ENCODE results near the gene DNAAF5.
A peak's percentile ranks its signal among the peaks of the same experiment; 100 is the strongest.

Gene DNAAF5

DNA sequence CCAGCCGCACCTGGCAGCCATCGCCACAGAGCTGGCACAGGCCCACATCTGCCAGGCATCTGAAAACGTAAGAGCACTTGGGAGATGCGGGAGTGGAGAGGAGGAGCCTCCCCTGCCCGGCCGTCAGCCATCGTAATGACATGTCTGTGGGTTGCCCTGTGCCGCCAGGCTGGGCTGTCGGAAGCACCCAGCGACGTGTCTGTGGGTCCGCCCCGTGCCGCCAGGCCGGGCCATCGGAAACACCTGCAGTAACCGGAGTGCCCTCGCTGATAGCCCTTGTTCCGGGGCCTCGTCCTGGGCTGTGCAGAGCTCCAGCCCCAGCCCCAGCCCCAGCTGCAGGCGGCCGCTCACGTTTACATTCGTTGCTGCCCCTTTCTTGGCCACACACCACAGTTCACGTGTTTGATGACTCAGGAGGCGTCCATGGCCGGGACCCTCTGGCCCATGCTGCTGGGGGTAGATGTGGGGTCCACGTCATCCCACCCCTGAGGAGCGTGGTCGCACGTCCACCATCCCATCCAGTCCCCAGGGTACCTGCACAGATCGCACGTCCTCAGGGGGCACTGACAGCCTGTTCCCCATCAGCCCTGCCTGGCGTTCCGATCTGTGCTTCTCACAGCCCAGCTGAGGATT, 30.5 kb downstream of the DNAAF5 start:
- no peak for DNase-seq
- in situ Hi-C loops (cut with HindIII; ENCODE audit: low pct_ligation_motif_present, low pct_unique_long_range_greater_than_20kb, low sequenced_read_pairs), result no loop called here

- DNase-seq, result no peak
- in situ Hi-C loops (cut with HindIII; ENCODE audit: low pct_ligation_motif_present, low pct_unique_long_range_greater_than_20kb, low sequenced_read_pairs), result no loop called here
These were observed 31.3 kb downstream of the DNAAF5 start for GRCh38 chr7:757741-758163.

- DNase-seq, result no peak
- in situ Hi-C loops (cut with HindIII; ENCODE audit: low pct_ligation_motif_present, low pct_unique_long_range_greater_than_20kb, low sequenced_read_pairs), result no loop called here
These were observed 33.1 kb downstream of the DNAAF5 start for GRCh38 chr7:759569-759968.

- DNase-seq, result no peak
- in situ Hi-C loops (cut with HindIII; ENCODE audit: low pct_ligation_motif_present, low pct_unique_long_range_greater_than_20kb, low sequenced_read_pairs), result no loop called here
These were observed 33.5 kb downstream of the DNAAF5 start for GRCh38 chr7:760006-760405.

- no peak for DNase-seq
- in situ Hi-C loops (cut with HindIII; ENCODE audit: low pct_ligation_motif_present, low pct_unique_long_range_greater_than_20kb, low sequenced_read_pairs), result no loop called here
These were observed 34.6 kb downstream of the DNAAF5 start for GRCh38 chr7:761101-761500.

DNA sequence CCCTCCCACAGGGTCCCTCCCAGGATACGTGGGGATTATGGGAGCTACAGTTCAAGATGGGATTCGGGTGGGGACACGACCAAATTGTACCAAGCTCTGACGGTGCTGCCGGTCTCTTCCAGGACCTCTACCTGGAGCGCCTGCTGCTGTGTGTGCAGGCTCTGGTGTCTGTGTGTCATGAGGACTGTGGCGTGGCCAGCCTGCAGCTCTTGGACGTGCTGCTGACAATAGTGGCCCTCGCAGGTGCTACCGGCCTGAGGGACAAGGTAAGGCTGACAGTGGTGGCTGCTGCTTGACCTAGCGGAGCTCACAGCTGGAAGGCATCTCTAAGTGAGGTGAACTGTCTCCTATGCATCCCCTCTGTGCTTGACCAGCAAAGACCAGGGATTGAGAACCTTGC, 35.1 kb downstream of the DNAAF5 start:
- DNase-seq, result no peak
- in situ Hi-C loops (cut with HindIII; ENCODE audit: low pct_ligation_motif_present, low pct_unique_long_range_greater_than_20kb, low sequenced_read_pairs), result no loop called here

DNA sequence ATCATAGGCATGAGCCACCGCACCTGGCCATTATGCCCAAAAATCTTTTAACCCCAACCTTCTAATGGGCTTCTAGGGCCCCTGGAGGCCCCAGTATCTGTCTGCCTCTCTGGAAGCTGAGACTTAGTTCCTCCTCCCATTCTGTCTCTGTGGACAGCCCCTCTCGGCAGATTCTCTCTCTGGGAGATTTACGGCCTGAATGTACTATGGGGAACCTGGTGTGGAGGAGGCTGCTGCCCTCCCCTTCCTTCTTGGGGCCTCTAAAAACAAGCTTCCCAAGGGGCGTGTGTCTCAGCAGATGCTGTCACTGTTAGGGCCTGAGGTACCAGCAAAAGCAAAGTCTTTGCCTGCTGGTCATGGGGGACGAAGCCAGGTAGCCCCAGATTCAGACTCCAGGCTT, 36.4 kb downstream of the DNAAF5 start:
- DNase-seq, result no peak
- in situ Hi-C loops (cut with HindIII; ENCODE audit: low pct_ligation_motif_present, low pct_unique_long_range_greater_than_20kb, low sequenced_read_pairs), result no loop called here

- DNase-seq, result no peak
- in situ Hi-C loops (cut with HindIII; ENCODE audit: low pct_ligation_motif_present, low pct_unique_long_range_greater_than_20kb, low sequenced_read_pairs), result no loop called here
These were observed 37.3 kb downstream of the DNAAF5 start for GRCh38 chr7:763762-764161.

GRCh38 chr7:765383-765782, 38.9 kb downstream of the DNAAF5 start:
- in situ Hi-C loops (cut with HindIII; ENCODE audit: low pct_ligation_motif_present, low pct_unique_long_range_greater_than_20kb, low sequenced_read_pairs), result no loop called here
- DNase-seq, result no peak

DNA sequence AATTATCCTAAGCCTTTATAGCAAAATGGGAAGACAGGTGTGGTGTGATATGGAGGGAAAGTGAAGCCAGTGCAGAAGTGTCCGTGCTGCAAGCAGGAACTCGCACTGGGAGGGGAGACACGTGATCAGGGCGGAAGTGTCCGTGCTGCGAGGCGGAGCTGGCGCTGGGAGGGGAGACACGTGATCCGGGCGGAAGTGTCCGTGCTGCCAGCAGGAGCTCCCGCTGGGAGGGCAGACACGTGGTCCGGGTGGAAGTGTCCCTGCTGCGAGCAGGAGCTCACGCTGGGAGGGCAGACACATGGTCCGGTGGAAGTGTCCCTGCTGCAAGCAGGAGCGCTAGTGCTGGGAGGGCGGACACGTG, 41.1 kb downstream of the DNAAF5 start:
- in situ Hi-C loops (cut with HindIII; ENCODE audit: low pct_ligation_motif_present, low pct_unique_long_range_greater_than_20kb, low sequenced_read_pairs), result no loop called here
- peak; percentile 96 for DNase-seq

GRCh38 chr7:767941-768731, 41.6 kb downstream of the DNAAF5 start:
- in situ Hi-C loops (cut with HindIII; ENCODE audit: low pct_ligation_motif_present, low pct_unique_long_range_greater_than_20kb, low sequenced_read_pairs), result no loop called here
- DNase-seq, result peak; percentile 100

DNA sequence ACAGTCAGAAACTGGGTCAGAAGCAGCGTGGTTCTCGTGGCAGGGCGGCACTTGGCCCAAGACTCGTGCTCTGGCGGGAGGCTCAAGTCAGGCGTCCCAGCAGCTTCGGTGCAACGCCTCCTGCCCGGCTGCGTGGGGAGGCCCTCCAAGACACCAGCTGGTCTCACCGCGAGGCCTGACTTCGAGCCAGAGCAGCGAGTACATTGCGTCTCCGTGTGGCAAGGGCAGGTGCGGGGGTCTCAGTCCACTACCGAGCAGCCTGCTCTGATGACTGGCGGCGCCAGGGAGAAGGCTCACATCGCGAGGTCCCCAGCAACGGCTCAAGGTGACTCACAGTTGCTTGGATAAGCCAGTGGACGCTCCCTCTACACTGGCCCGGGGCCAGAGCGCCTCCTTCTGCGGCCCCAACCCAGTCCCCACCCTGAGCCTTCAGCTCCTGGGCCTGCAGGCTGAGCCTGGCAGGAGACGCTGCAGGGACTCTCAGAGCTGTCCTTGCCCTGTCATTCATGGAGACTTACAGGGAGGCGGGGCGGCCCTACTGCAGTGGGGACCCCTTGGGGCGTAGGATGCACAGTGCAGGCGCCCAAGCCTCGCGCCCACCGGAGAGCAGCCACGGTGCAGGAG, 42.5 kb downstream of the DNAAF5 start:
- in situ Hi-C loops (cut with HindIII; ENCODE audit: low pct_ligation_motif_present, low pct_unique_long_range_greater_than_20kb, low sequenced_read_pairs), result no loop called here
- DNase-seq, result peak; percentile 33

GRCh38 chr7:770336-770735, 43.8 kb downstream of the DNAAF5 start:
- in situ Hi-C loops (cut with HindIII; ENCODE audit: low pct_ligation_motif_present, low pct_unique_long_range_greater_than_20kb, low sequenced_read_pairs), result no loop called here
- no peak for DNase-seq

DNA sequence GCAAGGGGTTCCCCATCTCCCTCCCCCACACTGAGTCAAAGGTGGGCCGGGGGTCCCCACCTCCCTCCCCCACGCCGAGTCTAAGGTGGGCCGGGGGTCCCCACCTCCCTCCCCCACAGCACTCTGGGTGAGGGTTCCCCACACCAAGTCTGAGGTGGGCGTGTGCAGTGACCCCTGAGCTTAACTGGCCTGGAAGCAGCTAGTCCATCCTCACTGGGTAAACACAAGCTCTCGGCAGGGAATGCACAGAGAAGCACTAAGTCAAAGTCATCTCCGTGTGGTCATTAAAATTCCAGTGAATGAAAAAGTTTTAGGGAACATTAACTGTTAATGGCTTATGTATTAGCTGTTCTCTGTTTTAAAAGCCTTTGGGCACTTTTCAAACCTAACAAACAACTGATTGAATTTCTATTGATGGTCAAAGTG, 44.3 kb downstream of the DNAAF5 start:
- in situ Hi-C loops (cut with HindIII; ENCODE audit: low pct_ligation_motif_present, low pct_unique_long_range_greater_than_20kb, low sequenced_read_pairs), result no loop called here

DNA sequence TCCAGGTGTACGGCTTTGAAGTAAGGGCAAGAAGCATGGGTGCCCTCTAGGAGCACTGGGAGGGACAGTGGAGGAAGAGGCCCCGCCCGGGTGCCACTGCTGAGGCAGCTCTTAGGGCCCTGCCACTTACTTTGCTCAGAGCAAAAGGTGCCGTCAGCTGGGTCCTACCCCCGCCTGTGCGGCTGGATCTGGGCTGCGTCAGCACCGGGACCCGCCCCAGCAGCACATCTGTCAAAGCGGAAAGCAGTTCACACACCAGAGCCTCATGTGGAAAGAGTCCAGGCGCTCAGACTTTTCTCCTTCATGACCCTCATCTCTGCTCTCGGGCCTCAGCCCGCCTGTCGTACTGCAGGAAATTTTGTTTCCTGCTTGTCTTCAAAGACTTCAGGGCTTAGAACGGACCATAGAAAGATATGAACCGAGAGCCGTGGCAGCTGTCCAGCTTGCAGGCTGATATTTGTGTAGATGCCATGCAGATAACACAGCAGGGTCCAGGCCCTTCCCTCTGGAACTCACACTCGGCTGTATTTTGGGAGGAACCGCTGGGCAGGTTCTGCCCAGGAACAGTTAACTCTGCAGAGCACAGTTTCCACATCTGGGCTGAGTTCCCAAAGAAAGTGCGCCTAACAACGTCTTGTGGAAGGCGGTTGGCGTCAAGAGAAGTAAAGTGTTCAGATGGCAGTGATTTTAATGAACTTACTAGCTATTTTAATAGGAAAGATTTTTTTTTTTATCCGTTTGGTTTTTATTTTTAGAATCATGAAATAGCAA, 44.9 kb downstream of the DNAAF5 start:
- in situ Hi-C loops (cut with HindIII; ENCODE audit: low pct_ligation_motif_present, low pct_unique_long_range_greater_than_20kb, low sequenced_read_pairs), result no loop called here

More for the DNA sequence above, 44.3 kb downstream of the DNAAF5 start:
- DNase-seq, result peak; percentile 69

DNA sequence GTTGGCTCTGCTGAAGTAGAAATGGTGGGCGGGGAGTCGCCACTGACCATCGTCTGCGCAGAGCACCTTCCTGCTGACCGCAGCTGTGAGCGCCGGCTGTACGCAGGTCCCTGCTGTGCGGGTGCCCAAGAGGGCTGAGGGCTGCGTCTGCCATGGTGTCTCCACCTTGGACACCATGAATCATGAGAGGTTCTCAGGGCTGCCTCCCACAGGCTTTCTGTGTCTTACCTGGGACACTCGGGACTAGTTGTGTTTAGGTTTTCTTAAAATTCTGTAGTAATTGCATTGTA, 45.5 kb downstream of the DNAAF5 start:
- in situ Hi-C loops (cut with HindIII; ENCODE audit: low pct_ligation_motif_present, low pct_unique_long_range_greater_than_20kb, low sequenced_read_pairs), result no loop called here
- no peak for DNase-seq

More for the DNA sequence above, 44.9 kb downstream of the DNAAF5 start:
- no peak for DNase-seq

DNA sequence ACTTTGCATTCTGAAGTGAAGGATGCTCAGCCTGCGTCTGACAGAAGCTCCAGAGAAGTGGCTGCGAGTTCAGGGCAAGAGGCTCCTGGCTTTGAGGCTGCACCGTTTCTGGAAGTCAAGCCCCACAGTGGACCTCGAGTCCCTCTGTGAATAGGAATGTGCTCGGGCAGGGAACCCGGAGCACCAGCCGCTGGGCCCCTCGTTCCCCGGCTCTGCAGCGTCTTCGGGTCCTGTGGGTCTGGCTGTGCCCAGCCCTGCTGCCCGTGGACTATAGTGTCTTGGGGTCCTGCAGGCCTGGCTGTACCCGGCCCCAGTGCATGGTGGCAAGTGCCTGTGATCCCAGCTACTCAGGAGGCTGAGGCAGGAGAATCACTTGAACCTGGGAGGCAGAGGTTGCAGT, 45.9 kb downstream of the DNAAF5 start:
- in situ Hi-C loops (cut with HindIII; ENCODE audit: low pct_ligation_motif_present, low pct_unique_long_range_greater_than_20kb, low sequenced_read_pairs), result no loop called here
- no peak for DNase-seq

- in situ Hi-C loops (cut with HindIII; ENCODE audit: low pct_ligation_motif_present, low pct_unique_long_range_greater_than_20kb, low sequenced_read_pairs), result no loop called here
- no peak for DNase-seq
These were observed 46.5 kb downstream of the DNAAF5 start for GRCh38 chr7:772861-773621.

GRCh38 chr7:773622-773915, 47.1 kb downstream of the DNAAF5 start:
- DNase-seq, result no peak
- in situ Hi-C loops (cut with HindIII; ENCODE audit: low pct_ligation_motif_present, low pct_unique_long_range_greater_than_20kb, low sequenced_read_pairs), result no loop called here
